ENCODE results near the gene SPECC1L.
"Not testable (repeated sequence)": the region's sequence is repeated elsewhere in the genome, so short reads cannot be mapped to it uniquely, and the experiment has no call there.

- not testable (repeated sequence) for TF ChIP-seq CTCF (IDR thresholded peaks at IDR 0.05 in 8 of 11, conservative IDR thresholded peaks at IDR 0.05 in 3 of 11); POLR2A (IDR thresholded peaks at IDR 0.05); POLR2AphosphoS5 (IDR thresholded peaks at IDR 0.05)
Measured at GRCh38 chr22:24256136-24256535, 14.5 kb upstream of the SPECC1L start.
